Measurements from ENCODE around the gene ZDHHC21. TPM values are rescaled to one million over a fixed set of nuclear protein-coding genes. Genes with fewer than 3 reads are reported as not detected.

ZDHHC21 gene
- total and polyA plus RNA-seq, 2 donors (not counting 3 experiments of a cell fraction or from before 2014, with no cell fraction given), result 7.2 to 25.9 TPM

DNA sequence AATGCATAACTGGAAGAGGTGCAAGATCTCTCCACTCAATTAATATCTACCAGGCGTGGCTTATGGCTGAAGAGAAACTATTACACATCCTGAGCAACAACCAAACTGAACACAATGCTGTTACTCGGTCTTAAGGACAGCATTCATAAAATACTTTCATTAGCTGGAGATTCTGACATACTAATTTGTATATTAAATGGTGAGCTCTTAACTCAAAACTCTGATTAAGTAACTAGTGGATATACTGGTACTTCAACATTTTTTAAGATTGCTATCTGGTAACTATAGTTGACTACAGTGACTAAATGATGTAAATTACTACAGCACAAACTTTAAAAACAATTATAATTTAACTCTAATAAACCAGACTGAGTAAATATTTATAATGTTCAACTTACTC, 15.8 kb downstream of the ZDHHC21 start:
- FAIRE-seq (no peak), DNase-seq (ENCODE audit: low read depth, low spot score) (no peak)
- dilution Hi-C loops (cut with MboI; ENCODE audit: extremely low pct_ligation_motif_present, low sequenced_read_pairs), result no loop called here
- H3K27ac ChIP-seq (ENCODE audit: insufficient read depth, low read depth, low read length), result no peak overlapping the region
- TF ChIP-seq CTCF (IDR thresholded peaks at IDR 0.05; ENCODE audit: extremely low read depth in 1 of 2, insufficient read depth in 1 of 2, low read depth in 1 of 2, low read length in 2 of 2) (no peak), POLR2A (IDR thresholded peaks at IDR 0.05; ENCODE audit: low read depth, low read length) (no peak), MYC (IDR thresholded peaks at IDR 0.05; ENCODE audit: low read depth, low read length) (no peak), JUN (IDR thresholded peaks at IDR 0.05; ENCODE audit: borderline replicate concordance, insufficient read depth, insufficient read length, low read depth) (no peak), FOS (IDR thresholded peaks at IDR 0.05; ENCODE audit: borderline replicate concordance, insufficient read depth, low read length) (no peak), EZH2 (IDR thresholded peaks at IDR 0.05; ENCODE audit: borderline replicate concordance, low read depth, low read length, severe bottlenecking) (no peak), MAX (IDR thresholded peaks at IDR 0.05; ENCODE audit: insufficient read depth, insufficient read length) (no peak), POLR2AphosphoS5 (IDR thresholded peaks at IDR 0.05; ENCODE audit: insufficient read depth, low read depth, low read length) (no peak), GATA2 (IDR thresholded peaks at IDR 0.05; ENCODE audit: insufficient read depth, insufficient read length, low read depth, low read length) (no peak)
- ChIA-PET POLR2A (no interaction called here), CTCF (interaction anchor here (1.1 to 1.8 kb wide), 3 partner anchors 16 to 75 kb away, joined by 3 to 7 read pairs (median 4); no protein-coding TSS in a partner anchor)
- H3K4me1 ChIP-seq (ENCODE audit: control insufficient read depth, extremely low read depth, insufficient read depth, low read length), result peaks cover 3% of the 10 kb centered on the region
- peaks cover 62% of the 10 kb centered on the region for H3K79me2 ChIP-seq (ENCODE audit: control insufficient read depth, insufficient read depth, low read length)
- peaks cover 2 to 15% of the 10 kb centered on the region in 2 experiments for H3K36me3 ChIP-seq (ENCODE audit: control insufficient read depth in 2 of 2, extremely low read depth in 1 of 2, insufficient read depth in 2 of 2, low read length in 2 of 2)
- H3K27me3 ChIP-seq (ENCODE audit: control insufficient read depth in 2 of 2, insufficient read depth in 2 of 2, low read length in 2 of 2), result no peaks in the 10 kb centered on the region
- H3K4me2 ChIP-seq (ENCODE audit: insufficient read depth, low read length), result no peak overlapping the region
- no peaks in the 10 kb centered on the region for H3K9me1 ChIP-seq (replicated peaks; ENCODE audit: control insufficient read depth, extremely low read depth, insufficient read depth, low read length)
- H3K4me3 ChIP-seq (replicated peaks in 1 of 3; ENCODE audit: insufficient read depth in 1 of 3, low read depth in 1 of 3, low read length in 3 of 3), result no peak overlapping the region
- BruUV-seq (replicated peaks), result no TSS peak
- H3K9me3 ChIP-seq (replicated peaks; ENCODE audit: control insufficient read depth, insufficient read depth, low read length), result no peaks in the 10 kb centered on the region
- no peak overlapping the region for H2AFZ ChIP-seq (ENCODE audit: low read depth, low read length)
- intact Hi-C loops (cut with micrococcal nuclease), result no loop called here
- no peaks in the 10 kb centered on the region for H4K20me1 ChIP-seq (replicated peaks; ENCODE audit: control insufficient read depth, extremely low read depth, insufficient read depth, low read length)
- H3K9ac ChIP-seq (replicated peaks; ENCODE audit: extremely low read depth, insufficient read depth, low read length), result no peak overlapping the region
